ENCODE results near the gene CHAF1B.

GRCh38 chr21:36350282-36350910 is 34.8 kb upstream of the CHAF1B start:
- TF ChIP-seq CTCF (IDR thresholded peaks at IDR 0.05; ENCODE audit: poor library complexity): no peak
- TF ChIP-seq EZH2 (IDR thresholded peaks at IDR 0.05; ENCODE audit: borderline replicate concordance): no peak
- TF ChIP-seq EZH2phosphoT487 (IDR thresholded peaks at IDR 0.05; ENCODE audit: low read depth, severe bottlenecking, unreplicated experiment): no peak
